ENCODE measurements around the gene SLC19A1.

GRCh38 chr21:45519182-45519581, 23.1 kb downstream of the SLC19A1 start:
- no peak for TF ChIP-seq CTCF (IDR thresholded peaks at IDR 0.05; ENCODE audit: borderline replicate concordance, extremely low read depth, low read length, poor library complexity, severe bottlenecking)
- no peak for TF ChIP-seq EZH2 (IDR thresholded peaks at IDR 0.05; ENCODE audit: borderline replicate concordance, low read depth, low read length, severe bottlenecking)
